BE2C (cell line): ENCODE results near the gene ZBTB1.
A peak's percentile ranks its signal among the peaks of the same experiment; 100 is the strongest.

Experiments
- DNase-seq: peaks from one replicate; pipeline ENCODE4 v3.0.0-alpha.2; 2020
- H3K27me3 ChIP-seq: fragments of 250-450 bp; sonication (Bioruptor Pico); 2 replicates; pipeline ENCODE4 v1.5.1; 2020; ENCODE audit warnings: mild to moderate bottlenecking
- H3K36me3 ChIP-seq: fragments of 250-450 bp; sonication (Bioruptor Pico); 2 replicates; pipeline ENCODE4 v1.5.1; 2020; ENCODE audit warnings: mild to moderate bottlenecking
- H3K4me1 ChIP-seq: fragments of 250-450 bp; sonication (Bioruptor Pico); 2 replicates; pipeline ENCODE4 v1.5.1; 2020
- H3K4me3 ChIP-seq: 2 replicates; pipeline ENCODE4 v1.5.1; 2011; ENCODE audit warnings: low read depth, low read length
- H3K9me3 ChIP-seq: fragments of 250-450 bp; sonication (Bioruptor Pico); 2 replicates; pipeline ENCODE4 v1.5.1; 2020
- CTCF ChIP-seq: IDR thresholded peaks from 2 replicates; pipeline ENCODE4 v1.5.1; 2012; ENCODE audit warnings: mild to moderate bottlenecking, low read depth, low read length

Gene ZBTB1

GRCh38 chr14:64465191-64465822 lies 39.3 kb upstream of the ZBTB1 start, which contains the start of gene AKAP5:
TSS of gene AKAP5 (plus strand) at chr14:64465499. CDS start at chr14:64468395, 2,896 bp downstream.
- no peak for TF ChIP-seq CTCF
- DNase-seq, result peak; percentile 90
- no peaks in the 10 kb centered on the region for H3K27me3 ChIP-seq
- no peaks in the 10 kb centered on the region for H3K9me3 ChIP-seq
- peaks cover 15% of the 10 kb centered on the region for H3K36me3 ChIP-seq
- peaks cover 13% of the 10 kb centered on the region for H3K4me1 ChIP-seq
- peak within 1 kb of the TSS; percentile 79 for H3K4me3 ChIP-seq

- Histone ChIP-seq H3K9me3 (no peaks in the 10 kb centered on the region), H3K4me1 (peaks cover 13% of the 10 kb centered on the region), H3K27me3 (no peaks in the 10 kb centered on the region), H3K4me3 (peak overlapping the region; percentile 79), H3K36me3 (peaks cover 15% of the 10 kb centered on the region)
- DNase-seq, result peak; percentile 49
- peak; percentile 36; the same call in 1 of the 2 replicates for TF ChIP-seq CTCF
Measured at GRCh38 chr14:64465831-64466554, 38.6 kb upstream of the ZBTB1 start.

GRCh38 chr14:64467101-64467500 lies 37.5 kb upstream of the ZBTB1 start:
- H3K4me3 ChIP-seq, result no peak overlapping the region
- peaks cover 13% of the 10 kb centered on the region for H3K4me1 ChIP-seq
- DNase-seq, result no peak
- H3K36me3 ChIP-seq, result peaks cover 9% of the 10 kb centered on the region
- no peaks in the 10 kb centered on the region for H3K27me3 ChIP-seq
- no peaks in the 10 kb centered on the region for H3K9me3 ChIP-seq
- no peak for TF ChIP-seq CTCF

- no peak for DNase-seq
- Histone ChIP-seq H3K4me1 (peaks cover 13% of the 10 kb centered on the region), H3K4me3 (no peak overlapping the region), H3K36me3 (peaks cover 5% of the 10 kb centered on the region), H3K9me3 (no peaks in the 10 kb centered on the region), H3K27me3 (no peaks in the 10 kb centered on the region)
- no peak for TF ChIP-seq CTCF
Measured at GRCh38 chr14:64467566-64467965, 37.0 kb upstream of the ZBTB1 start.

- no peaks in the 10 kb centered on the region for H3K27me3 ChIP-seq
- H3K4me3 ChIP-seq, result no peak overlapping the region
- H3K36me3 ChIP-seq, result peaks cover 5% of the 10 kb centered on the region
- no peak for DNase-seq
- no peaks in the 10 kb centered on the region for H3K9me3 ChIP-seq
- TF ChIP-seq CTCF, result no peak
- H3K4me1 ChIP-seq, result peaks cover 13% of the 10 kb centered on the region
Measured at GRCh38 chr14:64468451-64468850, 36.1 kb upstream of the ZBTB1 start.

GRCh38 chr14:64474041-64474440 lies 30.5 kb upstream of the ZBTB1 start:
- Histone ChIP-seq H3K27me3 (no peaks in the 10 kb centered on the region), H3K4me3 (no peak overlapping the region), H3K36me3 (peaks cover 5% of the 10 kb centered on the region), H3K9me3 (no peaks in the 10 kb centered on the region), H3K4me1 (peaks cover 12% of the 10 kb centered on the region; the same call in 1 of the 2 replicates)
- no peak for TF ChIP-seq CTCF
- no peak for DNase-seq
